Activated CD8-positive, alpha-beta T cell treated with anti-CD3 and anti-CD28 coated beads for 36 hours (primary cell): ENCODE measurements around the gene ZBTB5. TPM values are rescaled to one million over a fixed set of nuclear protein-coding genes. Genes with fewer than 3 reads are reported as not detected.

Experiments
- ATAC-seq: fragments of 200-7000 bp; cut with Tn5 transposase; one replicate; pipeline ENCODE4 v1.10.0; 2021; ENCODE audit warnings: mild to moderate bottlenecking, moderate library complexity
- CTCF ChIA-PET: fragments of 350-600 bp; sonication (Branson Sonifier 250); formaldehyde crosslinking; loops from one replicate; lab custom pipeline; 2021; ENCODE audit warnings: antibody characterized with exemption; lab: Charles Lee
- POLR2A ChIA-PET: fragments of 350-600 bp; sonication (Branson Sonifier 250); formaldehyde crosslinking; loops from one replicate; lab custom pipeline; 2021; ENCODE audit warnings: antibody characterized with exemption; lab: Charles Lee
- DNase-seq: peaks from one replicate; pipeline ENCODE4 v3.0.0-alpha.2; 2020
- H3K27ac Mint-ChIP-seq: one replicate; pipeline ENCODE4 v1.8.0; 2021; ENCODE audit warnings: mild to moderate bottlenecking, mixed read lengths
- H3K27me3 Mint-ChIP-seq: one replicate; pipeline ENCODE4 v1.8.0; 2021; ENCODE audit warnings: mixed read lengths
- H3K36me3 Mint-ChIP-seq: one replicate; pipeline ENCODE4 v1.8.0; 2021; ENCODE audit warnings: low read depth, mixed read lengths
- H3K4me1 Mint-ChIP-seq: one replicate; pipeline ENCODE4 v1.8.0; 2021; ENCODE audit warnings: low read depth, mixed read lengths
- H3K4me3 Mint-ChIP-seq: one replicate; pipeline ENCODE4 v1.8.0; 2021; ENCODE audit warnings: mild to moderate bottlenecking, moderate library complexity, mixed read lengths
- H3K9me3 Mint-ChIP-seq: one replicate; pipeline ENCODE4 v1.8.0; 2021; ENCODE audit warnings: mixed read lengths
- intact Hi-C: fragments of 100-400 bp; cut with micrococcal nuclease; formaldehyde crosslinking; loops from one replicate; pipeline ENCODE4 v1.10.0; 2022
- total RNA-seq, 2 experiments: library from RNA; stranded (reverse); gene quantifications; one replicate each; pipeline ENCODE4 v1.2.3, GENCODE V29; 2021
- TF ChIP-seq, protein P1 (sequence below): fragments of 200-600 bp; IDR thresholded peaks from one replicate; pipeline ENCODE4 v1.8.0; 2022; ENCODE audit warnings: antibody characterized with exemption, mild to moderate bottlenecking

The ZBTB5 gene
- total RNA-seq, 2 experiments from 2014 or later, result 8.6 to 8.8 TPM

DNA sequence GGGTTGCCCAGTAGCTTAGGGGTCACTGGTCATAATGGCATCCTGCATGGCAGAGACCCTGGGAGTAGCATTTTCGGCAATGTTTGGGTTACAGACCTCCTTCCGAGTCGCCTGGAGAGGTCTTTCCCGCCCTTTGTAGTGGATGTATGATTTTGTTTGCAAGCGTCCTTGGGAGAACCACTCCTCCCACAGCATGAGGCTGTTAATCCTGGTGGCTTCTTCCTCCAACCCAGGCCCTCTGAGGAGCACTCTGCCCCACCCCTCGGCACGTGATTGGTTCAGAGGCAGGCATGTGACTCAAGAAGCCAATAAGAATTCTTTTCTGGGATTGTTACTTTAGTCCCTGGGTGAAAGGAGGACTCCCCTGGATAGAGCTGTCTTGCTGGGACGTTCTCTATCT, 73.0 kb downstream of the ZBTB5 start:
- H3K4me1 Mint-ChIP-seq, result no peaks in the 10 kb centered on the region
- intact Hi-C loops, result loop anchor here (10.0 kb wide), 1 partner anchor 397 kb away; no protein-coding TSS in a partner anchor
- POLR2A ChIA-PET, result no interaction called here
- H3K9me3 Mint-ChIP-seq, result no peaks in the 10 kb centered on the region
- H3K27me3 Mint-ChIP-seq, result no peaks in the 10 kb centered on the region
- TF ChIP-seq, protein P1, sequence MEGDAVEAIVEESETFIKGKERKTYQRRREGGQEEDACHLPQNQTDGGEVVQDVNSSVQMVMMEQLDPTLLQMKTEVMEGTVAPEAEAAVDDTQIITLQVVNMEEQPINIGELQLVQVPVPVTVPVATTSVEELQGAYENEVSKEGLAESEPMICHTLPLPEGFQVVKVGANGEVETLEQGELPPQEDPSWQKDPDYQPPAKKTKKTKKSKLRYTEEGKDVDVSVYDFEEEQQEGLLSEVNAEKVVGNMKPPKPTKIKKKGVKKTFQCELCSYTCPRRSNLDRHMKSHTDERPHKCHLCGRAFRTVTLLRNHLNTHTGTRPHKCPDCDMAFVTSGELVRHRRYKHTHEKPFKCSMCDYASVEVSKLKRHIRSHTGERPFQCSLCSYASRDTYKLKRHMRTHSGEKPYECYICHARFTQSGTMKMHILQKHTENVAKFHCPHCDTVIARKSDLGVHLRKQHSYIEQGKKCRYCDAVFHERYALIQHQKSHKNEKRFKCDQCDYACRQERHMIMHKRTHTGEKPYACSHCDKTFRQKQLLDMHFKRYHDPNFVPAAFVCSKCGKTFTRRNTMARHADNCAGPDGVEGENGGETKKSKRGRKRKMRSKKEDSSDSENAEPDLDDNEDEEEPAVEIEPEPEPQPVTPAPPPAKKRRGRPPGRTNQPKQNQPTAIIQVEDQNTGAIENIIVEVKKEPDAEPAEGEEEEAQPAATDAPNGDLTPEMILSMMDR, result no peak
- no peak overlapping the region for H3K4me3 Mint-ChIP-seq
- ATAC-seq (no peak), DNase-seq (no peak)
- H3K27ac Mint-ChIP-seq, result no peak overlapping the region
- CTCF ChIA-PET, result interaction anchor here (1.3 kb wide), 1 partner anchor 22 kb away, joined by 3 read pairs; no protein-coding TSS in a partner anchor
- no peaks in the 10 kb centered on the region for H3K36me3 Mint-ChIP-seq

DNA sequence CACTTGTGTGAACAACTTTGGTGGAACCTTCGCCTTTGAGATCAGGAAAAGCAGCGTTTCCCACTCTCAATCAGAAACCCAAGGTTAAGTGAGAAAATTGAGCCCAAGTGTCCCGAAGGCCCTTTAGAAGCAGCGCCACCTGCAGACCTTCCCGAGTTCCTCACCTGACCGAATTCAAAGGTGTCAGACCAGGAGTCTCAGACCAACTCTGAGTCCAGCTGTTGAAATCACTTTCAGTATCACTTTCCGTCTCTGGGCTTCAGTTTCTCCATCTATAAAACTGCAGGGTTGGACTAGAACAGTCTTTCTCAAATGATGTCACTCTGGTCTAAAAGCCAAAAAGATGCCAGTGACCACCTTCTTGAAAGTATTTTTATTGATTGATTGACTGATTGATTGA, 74.5 kb downstream of the ZBTB5 start:
- ATAC-seq (peak; percentile 69), DNase-seq (peak; percentile 64)
- CTCF ChIA-PET, result interaction anchor here (1.0 to 1.5 kb wide), 4 partner anchors 16 to 381 kb away, joined by 3 to 4 read pairs (median 4); no protein-coding TSS in a partner anchor
- Mint-ChIP-seq H3K9me3 (no peaks in the 10 kb centered on the region), H3K4me1 (no peaks in the 10 kb centered on the region), H3K27ac (no peak overlapping the region), H3K36me3 (no peaks in the 10 kb centered on the region), H3K4me3 (no peak overlapping the region), H3K27me3 (no peaks in the 10 kb centered on the region)
- TF ChIP-seq, protein P1, result peak; percentile 57
- intact Hi-C loops, result loop anchor here (10.0 kb wide), 1 partner anchor 396 kb away; no protein-coding TSS in a partner anchor
- POLR2A ChIA-PET, result no interaction called here

Other genes with a start within 250 kb of the ZBTB5 start
- gene GRHPR, start 42.8 kb downstream of the ZBTB5 start, total RNA-seq, result 10 to 100 TPM; 62.8 to 64.6 TPM
- 10 to 100 TPM; 66.9 to 70.5 TPM for gene POLR1E, start 20.5 kb upstream of the ZBTB5 start, total RNA-seq
- 1 to 10 TPM; 2.5 to 3.6 TPM for gene FBXO10, start 110.9 kb upstream of the ZBTB5 start, total RNA-seq
- gene TOMM5, start 127.1 kb upstream of the ZBTB5 start, total RNA-seq, result 100 to 1,000 TPM; 156 to 168 TPM
- gene FRMPD1, start 185.5 kb upstream of the ZBTB5 start, total RNA-seq, result not detected